ENCODE results near the gene TEKT3.

TEKT3 gene

GRCh38 chr17:15293558-15293957 lies 47.8 kb downstream of the TEKT3 start:
- no peak for DNase-seq (ENCODE audit: low read depth, low spot score)

DNA sequence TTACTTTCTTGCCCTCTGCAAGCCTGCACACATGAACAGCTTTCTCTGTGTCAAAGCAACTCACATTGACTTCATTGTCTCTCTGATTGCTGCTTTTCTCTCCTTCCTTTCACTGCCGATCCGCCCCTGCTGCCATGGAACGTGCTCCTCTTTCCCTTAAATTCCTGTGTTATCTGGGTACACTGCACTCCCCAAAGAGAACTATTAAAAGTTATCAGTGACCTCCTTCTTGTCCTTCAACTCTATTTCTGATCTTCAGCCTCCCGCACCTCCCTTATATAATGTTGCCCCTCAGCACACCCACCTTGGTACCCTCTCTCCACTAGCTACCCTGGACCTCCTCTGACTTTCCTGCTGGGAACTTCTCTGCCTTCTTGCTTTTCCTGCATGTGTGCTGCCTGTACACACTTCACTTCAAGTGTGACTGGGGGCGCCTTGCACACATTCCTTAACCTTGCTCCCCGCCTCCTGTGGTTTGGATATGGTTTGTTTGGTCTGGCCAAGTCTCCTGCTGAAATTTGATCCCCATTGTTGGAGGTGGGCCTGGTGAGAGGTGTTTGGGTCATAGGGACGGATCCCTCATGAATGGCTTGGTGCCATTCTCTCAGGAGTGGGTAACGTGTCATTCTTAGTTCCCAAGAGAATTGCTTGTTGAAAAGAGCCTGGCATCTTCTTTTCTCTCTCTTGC lies 49.6 kb downstream of the TEKT3 start:
- DNase-seq (ENCODE audit: low read depth, low spot score) = peak; percentile 4

DNA sequence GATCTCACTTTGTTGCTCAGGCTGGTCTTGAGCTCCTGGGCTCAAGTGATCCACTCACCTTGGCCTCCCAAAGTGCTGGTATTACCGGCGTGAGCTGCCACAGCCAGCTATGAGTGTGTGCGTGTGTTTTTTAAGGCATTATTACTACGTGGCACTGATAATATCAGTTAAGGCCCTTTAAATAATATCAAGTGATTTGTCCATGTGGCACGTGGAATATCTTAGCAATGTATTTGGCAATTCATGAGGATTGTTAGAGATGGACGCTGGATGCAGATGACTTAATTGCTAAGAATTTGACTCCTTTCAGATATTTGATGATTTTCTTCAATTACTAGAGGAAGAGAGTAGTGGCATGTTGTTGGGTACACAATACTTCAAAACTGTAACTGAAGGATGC lies 50.8 kb downstream of the TEKT3 start:
- no peak for DNase-seq (ENCODE audit: low read depth, low spot score)

DNA sequence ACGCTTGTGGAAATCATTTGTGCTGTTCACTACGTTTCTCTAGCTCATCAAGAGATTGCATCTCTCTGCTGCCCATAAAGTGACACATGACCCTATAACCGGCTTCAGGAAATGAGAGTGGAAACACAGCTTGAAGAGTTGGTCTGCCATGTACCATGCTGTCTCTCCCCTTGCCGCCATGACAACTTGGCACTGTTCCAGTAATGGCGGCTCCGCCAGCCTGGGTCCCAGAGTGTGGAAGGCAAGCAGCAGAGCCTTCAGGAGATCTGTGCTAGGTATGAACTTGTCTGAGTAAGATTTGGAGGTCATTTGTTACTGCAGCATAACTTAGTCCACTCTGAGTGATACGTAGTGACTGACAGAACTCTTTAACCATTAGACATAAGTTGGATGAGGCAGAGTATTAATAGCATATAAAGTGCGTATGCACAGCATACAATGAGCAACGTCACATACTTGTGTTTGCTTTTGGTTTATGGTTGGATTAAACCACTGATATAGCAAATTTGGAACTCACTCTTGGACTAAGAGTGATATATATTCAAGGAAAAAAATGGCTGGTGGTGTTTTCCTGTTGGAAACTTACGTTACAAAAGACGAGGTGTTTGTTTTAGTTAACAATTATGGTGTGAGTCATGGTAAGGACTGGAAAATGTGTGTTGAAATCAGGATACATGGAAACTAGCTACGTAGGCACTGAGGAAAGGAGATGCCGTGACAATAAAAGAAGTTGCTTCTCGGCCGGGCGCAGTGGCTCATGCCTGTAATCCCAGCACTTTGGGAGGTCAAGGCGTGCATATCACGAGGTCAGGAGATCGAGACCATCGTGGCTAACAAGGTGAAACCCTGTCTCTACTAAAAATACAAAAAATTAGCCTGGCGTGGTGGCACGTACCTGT lies 51.9 kb downstream of the TEKT3 start:
- no peak for DNase-seq (ENCODE audit: low read depth, low spot score)

DNA sequence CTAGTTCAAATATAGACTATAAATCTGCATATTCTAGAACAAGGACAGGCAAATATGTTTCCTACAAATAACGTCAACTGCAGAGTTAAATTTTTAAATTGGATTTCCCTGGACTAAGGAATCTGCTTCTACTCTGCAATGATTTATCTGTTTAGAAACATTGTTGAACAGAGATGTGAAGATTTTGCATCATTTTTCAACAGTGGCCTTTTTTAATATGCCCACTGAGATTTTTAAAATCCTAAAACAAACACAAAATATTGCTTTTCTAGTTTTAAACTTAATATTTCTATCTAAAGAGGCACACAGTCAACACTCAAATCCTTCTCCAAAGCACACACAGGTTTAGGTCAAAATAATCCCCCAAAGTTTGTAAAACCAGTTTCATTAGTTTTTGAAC lies 52.5 kb downstream of the TEKT3 start:
- no peak for DNase-seq (ENCODE audit: low read depth, low spot score)

DNA sequence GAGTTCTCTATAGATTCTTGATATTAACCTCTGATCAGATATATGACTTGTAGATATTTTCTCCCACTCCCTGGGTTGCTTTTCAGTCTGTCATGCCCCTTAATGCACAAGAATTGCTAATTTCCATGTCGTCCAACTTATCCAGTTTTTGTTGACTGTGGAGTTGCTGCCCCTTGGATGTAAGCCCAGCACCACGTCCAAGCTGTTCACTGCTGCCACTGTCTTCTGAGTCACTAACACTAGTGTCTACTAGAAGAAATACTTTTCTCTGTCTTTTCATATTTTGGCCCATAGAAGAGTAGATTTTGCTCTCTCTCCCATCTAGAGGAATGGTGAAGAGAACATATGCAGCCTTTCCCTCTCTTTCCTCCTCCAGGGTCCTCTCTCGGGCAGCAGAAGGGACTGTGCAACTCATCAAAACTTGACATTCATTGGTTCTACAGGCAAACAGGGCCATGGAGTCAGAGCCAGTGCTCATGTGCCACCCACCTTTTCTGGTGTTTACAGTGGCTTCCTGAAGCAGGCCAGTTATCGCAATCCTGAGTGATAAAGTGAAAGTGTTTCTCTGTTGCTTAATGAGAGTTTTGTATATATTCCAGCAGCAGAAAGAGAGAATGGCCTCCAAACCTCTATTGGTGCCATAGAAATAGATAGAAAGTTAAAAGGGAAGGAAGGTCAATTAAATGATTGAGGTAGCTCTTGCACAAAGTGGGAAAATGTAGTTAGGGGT lies 53.7 kb downstream of the TEKT3 start:
- no peak for DNase-seq (ENCODE audit: low read depth, low spot score)

GRCh38 chr17:15285466-15285865 lies 55.9 kb downstream of the TEKT3 start:
- no peak for DNase-seq (ENCODE audit: low read depth, low spot score)

GRCh38 chr17:15284537-15284936 lies 56.9 kb downstream of the TEKT3 start:
- DNase-seq (ENCODE audit: low read depth, low spot score) = no peak

DNA sequence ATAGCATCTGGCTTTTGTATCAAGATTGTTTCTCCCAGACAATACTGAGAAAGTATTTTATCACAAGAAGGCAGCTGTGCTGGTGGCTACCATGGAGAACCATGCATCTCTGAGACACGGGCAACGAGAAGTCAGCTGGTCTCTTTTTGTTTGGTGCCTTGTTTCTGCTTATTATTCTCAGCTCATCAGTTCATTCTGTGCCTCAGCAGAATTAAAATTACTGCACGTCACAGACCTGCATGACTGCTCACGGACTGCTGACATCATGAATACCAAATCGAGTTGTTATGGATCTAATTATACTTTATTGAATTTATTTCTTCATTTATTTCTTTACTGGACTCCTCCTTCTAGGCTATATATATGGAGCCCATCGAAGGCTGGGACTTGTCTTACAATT lies 57.3 kb downstream of the TEKT3 start:
- DNase-seq (ENCODE audit: low read depth, low spot score) = no peak

GRCh38 chr17:15281909-15282308 lies 59.5 kb downstream of the TEKT3 start:
- DNase-seq (ENCODE audit: low read depth, low spot score) = no peak

DNA sequence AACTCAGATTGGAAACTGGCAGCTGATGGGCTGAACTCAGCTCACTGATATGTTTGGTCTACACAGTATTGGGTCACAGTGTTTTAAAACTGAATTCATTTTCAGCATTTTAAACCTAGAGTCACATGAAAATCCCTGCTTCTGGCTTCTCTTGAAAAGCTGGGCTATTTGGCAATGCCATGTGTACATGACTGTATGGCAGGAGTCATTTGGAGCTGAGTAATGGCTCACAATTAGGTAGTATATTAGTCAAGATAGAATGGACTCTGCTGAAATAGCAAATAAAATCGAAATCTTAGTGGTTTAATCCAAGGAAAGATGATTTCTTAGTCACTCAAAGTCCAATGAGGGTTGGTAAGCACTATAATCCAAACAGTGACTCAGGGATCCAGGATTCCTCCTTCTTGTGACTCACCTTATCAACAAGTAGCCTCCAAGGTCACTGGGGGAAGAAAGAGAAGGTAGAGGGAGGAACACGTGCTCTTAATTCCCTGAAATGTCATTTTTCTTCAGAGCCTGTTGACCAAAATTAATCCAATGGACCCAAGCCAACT lies 62.4 kb downstream of the TEKT3 start:
- no peak for DNase-seq (ENCODE audit: low read depth, low spot score)

- DNase-seq (ENCODE audit: low read depth, low spot score) = peak; percentile 24
Measured at GRCh38 chr17:15278380-15278779, 63.0 kb downstream of the TEKT3 start.

DNA sequence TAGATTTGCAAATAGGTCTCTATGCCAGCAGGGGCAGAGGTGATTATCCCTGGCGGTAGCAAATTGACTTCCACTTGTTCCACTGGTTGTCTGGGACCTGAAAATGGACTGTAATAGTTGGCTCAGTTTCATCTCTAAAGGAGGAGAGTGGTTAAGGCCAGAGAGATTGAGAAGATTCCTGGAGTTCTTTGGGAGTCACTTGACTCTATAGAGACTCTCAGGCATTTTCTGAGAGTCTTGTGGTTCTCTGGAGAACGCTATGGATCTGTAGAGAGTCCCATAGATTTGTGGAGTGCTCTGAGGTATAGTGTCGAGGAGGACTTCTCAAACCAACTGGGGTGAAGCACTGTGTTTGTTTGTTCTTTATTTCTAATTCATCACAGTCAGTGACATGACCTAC lies 67.4 kb downstream of the TEKT3 start:
- no peak for DNase-seq (ENCODE audit: low read depth, low spot score)

- no peak for DNase-seq (ENCODE audit: low read depth, low spot score)
Measured at GRCh38 chr17:15273141-15273793, 68.1 kb downstream of the TEKT3 start.

DNA sequence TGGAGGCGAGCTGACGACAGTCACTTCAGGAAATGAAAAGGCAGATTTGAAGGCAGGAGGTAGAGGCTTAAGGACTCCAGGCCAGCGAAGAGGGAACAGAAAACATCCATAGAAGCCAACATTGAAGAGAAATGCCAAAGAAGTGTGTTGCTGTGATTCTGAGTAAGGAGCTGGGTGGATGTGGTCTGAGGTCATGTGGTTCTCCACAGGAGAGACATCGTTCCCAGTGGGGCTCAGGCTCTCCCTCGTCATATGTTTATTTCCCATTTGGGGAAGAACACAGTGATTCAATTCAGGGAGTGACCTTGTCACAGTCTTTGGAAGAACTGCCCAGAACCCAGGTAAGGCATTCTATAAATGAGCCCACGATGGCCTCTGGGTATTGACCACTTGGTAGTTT lies 69.7 kb downstream of the TEKT3 start:
- DNase-seq (ENCODE audit: low read depth, low spot score) = no peak

DNA sequence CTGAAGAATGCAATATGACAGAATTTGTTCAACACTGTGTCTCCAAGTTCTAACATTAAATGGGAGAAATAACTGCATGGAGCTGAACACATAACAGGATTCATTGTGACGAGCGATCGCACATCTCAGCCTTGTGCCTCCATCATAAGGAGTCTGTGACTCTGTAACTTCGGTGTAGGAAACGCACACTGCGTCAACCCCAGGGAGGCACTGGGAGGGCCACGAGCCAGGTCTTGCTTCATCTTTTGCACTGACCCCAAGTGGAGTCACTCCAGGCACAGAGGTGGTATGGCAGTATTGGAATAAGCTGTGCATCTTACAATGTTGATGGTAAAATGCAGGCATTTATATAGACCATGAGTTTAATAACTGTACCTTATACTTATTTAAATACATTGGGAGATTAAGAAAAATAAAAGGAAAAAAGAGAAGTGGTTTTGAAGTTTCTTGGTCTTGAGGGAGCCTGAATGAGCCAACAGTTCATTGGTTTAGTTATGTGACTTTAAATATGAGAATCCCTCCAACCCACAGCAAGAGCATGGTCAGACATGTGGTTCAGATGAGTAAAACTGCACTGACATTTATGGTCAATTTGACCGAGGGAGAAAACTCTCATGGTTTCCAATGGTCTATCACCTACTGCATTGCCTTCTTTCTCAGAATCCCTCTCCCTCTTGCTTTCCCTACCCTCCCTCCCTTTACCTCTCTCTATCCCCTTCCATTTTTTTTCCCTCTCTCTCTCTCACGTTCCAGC lies 70.6 kb downstream of the TEKT3 start:
- no peak for DNase-seq (ENCODE audit: low read depth, low spot score)

DNA sequence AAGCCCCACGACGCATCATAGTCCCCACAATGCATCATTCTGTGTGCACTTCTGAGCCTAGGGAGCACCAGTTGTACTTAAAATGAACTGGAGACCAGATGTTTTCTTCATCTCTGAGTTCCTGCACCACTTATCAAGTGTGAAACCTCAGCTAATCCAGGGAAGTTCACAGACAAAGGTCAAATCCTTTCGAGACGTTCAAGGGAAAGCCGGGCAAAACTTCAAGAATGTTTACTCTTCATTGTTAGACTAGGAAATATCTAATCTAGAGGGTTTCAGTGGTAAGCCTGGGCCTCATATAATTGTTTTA lies 71.7 kb downstream of the TEKT3 start:
- DNase-seq (ENCODE audit: low read depth, low spot score) = no peak

- DNase-seq (ENCODE audit: low read depth, low spot score) = no peak
Measured at GRCh38 chr17:15269087-15269779, 72.2 kb downstream of the TEKT3 start.

- no peak for DNase-seq (ENCODE audit: low read depth, low spot score)
Measured at GRCh38 chr17:15268461-15268860, 72.9 kb downstream of the TEKT3 start.

DNA sequence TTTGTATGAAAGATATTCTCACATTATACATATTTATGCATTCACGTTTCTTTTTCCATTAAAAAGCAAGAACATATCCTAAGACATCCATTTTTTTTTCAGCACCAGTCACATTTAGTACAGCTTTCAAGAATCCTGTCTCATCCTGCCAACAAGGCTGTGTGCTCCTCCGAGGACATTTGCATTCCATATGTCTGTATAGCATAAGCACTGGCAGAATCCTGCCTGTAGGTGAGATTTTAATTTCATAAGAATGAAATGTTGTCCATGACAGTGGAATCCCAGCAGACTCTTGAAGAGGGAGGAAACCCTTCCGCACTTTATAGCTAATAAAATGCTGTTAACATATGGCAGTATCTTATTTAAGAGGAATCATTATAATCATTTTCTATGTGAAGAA lies 73.4 kb downstream of the TEKT3 start:
- DNase-seq (ENCODE audit: low read depth, low spot score) = no peak

All from ELF-1 (cell line).